ENCODE results near the gene NOL3. TPM values are rescaled to one million over a fixed set of nuclear protein-coding genes. Genes with fewer than 3 reads are reported as not detected.

The NOL3 gene
- total RNA-seq, 1 experiment from 2014 or later = 5.6 TPM

DNA sequence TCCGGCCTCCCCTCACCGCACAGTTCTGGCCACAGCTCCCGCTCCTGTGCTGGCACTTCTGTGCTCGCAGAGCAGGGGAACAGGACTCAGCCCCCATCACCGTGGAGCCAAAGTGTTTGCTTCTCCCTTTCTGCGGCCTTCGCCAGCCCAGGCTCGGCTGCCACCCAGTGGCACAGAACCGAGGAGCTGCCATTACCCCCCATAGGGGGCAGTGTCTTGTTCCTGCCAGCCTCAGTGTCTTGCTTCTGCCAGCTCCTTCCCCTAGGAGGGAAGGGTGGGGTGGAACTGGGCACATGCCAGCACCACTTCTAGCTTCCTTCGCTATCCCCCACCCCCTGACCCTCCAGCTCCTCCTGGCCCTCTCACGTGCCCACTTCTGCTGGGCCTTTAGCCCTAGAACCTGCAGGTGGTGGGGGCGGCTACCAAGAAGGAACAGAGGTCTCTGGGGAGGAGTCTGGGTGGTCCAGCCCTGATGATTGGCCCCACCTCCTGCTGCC is 27.9 kb downstream of the NOL3 start:
- peak; percentile 79 for DNase-seq
- H3K4me1 ChIP-seq (ENCODE audit: insufficient read depth, low read length) = no peaks in the 10 kb centered on the region
- no peak overlapping the region for H4K91ac ChIP-seq (ENCODE audit: insufficient read length, low read depth, low read length)
- H3K23ac ChIP-seq (ENCODE audit: insufficient read length, low read depth, low read length) = no peak overlapping the region
- H3K18ac ChIP-seq (ENCODE audit: insufficient read length, low read depth, low read length) = no peak overlapping the region
- H2BK12ac ChIP-seq (ENCODE audit: insufficient read length, low read depth, low read length) = no peak overlapping the region
- H2BK15ac ChIP-seq (ENCODE audit: low read depth, low read length) = no peak overlapping the region
- WGBS (ENCODE audit: extremely low coverage, insufficient read length, low lambda C conversion rate) = no CpG with 5 or more reads among the region's 12 CpGs
- H3K9ac ChIP-seq (ENCODE audit: extremely low read depth, insufficient read length, low read length) = no peak overlapping the region
- H4K20me1 ChIP-seq (ENCODE audit: control insufficient read depth, insufficient read depth, insufficient read length) = no peaks in the 10 kb centered on the region
- H2AFZ ChIP-seq (ENCODE audit: low read length) = no peak overlapping the region
- H3K4me3 Mint-ChIP-seq = peak overlapping the region; percentile 10 to 62; a peak in 3 of 5 replicates
- H3K9me3 ChIP-seq (ENCODE audit: control insufficient read depth, low read depth, low read length) = no peaks in the 10 kb centered on the region
- H3K56ac ChIP-seq (ENCODE audit: insufficient read length, low read depth, low read length) = no peak overlapping the region
- no peaks in the 10 kb centered on the region for H3K9me3 Mint-ChIP-seq
- H4K5ac ChIP-seq (ENCODE audit: insufficient read length, low read depth, low read length) = no peak overlapping the region
- peaks cover 37 to 73% (median 53%) of the 10 kb centered on the region in 3 experiments for H3K36me3 Mint-ChIP-seq (ENCODE audit: insufficient read depth in 1 of 3, low read depth in 3 of 3)
- H2AK5ac ChIP-seq (ENCODE audit: insufficient read length, low read length) = no peak overlapping the region
- H3K4me2 ChIP-seq (ENCODE audit: insufficient read depth, insufficient read length, low read length) = peak overlapping the region; percentile 47
- no peaks in the 10 kb centered on the region for H3K23me2 ChIP-seq (ENCODE audit: insufficient read length, low read depth, low read length, poor library complexity, severe bottlenecking)
- no peak overlapping the region for H3K14ac ChIP-seq (ENCODE audit: insufficient read depth, low read length)
- H3K27me3 Mint-ChIP-seq (ENCODE audit: low read depth) = 0 out of 2 replicates have a peak, but pooled peaks cover 2% of the 10 kb centered on the region
- H3T11ph ChIP-seq (ENCODE audit: low read length) = no peak overlapping the region
- H3K79me1 ChIP-seq (ENCODE audit: insufficient read depth, low read depth, low read length, poor library complexity, severe bottlenecking) = peaks cover 3% of the 10 kb centered on the region
- H3K4ac ChIP-seq (ENCODE audit: low read depth, low read length) = no peak overlapping the region
- no peak overlapping the region for H3K27ac ChIP-seq (ENCODE audit: insufficient read length, low read depth, low read length)
- H3K4me1 Mint-ChIP-seq = peaks cover 8 to 19% of the 10 kb centered on the region in 2 experiments
- peaks cover 3% of the 10 kb centered on the region; the same call in 1 of the 2 replicates for H3K79me2 ChIP-seq (ENCODE audit: insufficient read depth, low read length)
- 0 out of 7 replicates have a peak overlapping the region, but pooled peaks of 1 of the 3 experiments have one; percentile 66 for H3K27ac Mint-ChIP-seq
- no peak overlapping the region for H2BK5ac ChIP-seq (ENCODE audit: insufficient read length, low read length)
- H4K8ac ChIP-seq (replicated peaks; ENCODE audit: insufficient read length, low read depth, low read length) = no peak overlapping the region
- H2BK120ac ChIP-seq (ENCODE audit: low read depth, low read length, poor library complexity, severe bottlenecking) = no peak overlapping the region
- H2BK20ac ChIP-seq (ENCODE audit: low read depth, low read length, poor library complexity, severe bottlenecking) = no peak overlapping the region
- H3K27me3 ChIP-seq (ENCODE audit: insufficient read depth, low read length) = no peaks in the 10 kb centered on the region
- TF ChIP-seq, protein P1, sequence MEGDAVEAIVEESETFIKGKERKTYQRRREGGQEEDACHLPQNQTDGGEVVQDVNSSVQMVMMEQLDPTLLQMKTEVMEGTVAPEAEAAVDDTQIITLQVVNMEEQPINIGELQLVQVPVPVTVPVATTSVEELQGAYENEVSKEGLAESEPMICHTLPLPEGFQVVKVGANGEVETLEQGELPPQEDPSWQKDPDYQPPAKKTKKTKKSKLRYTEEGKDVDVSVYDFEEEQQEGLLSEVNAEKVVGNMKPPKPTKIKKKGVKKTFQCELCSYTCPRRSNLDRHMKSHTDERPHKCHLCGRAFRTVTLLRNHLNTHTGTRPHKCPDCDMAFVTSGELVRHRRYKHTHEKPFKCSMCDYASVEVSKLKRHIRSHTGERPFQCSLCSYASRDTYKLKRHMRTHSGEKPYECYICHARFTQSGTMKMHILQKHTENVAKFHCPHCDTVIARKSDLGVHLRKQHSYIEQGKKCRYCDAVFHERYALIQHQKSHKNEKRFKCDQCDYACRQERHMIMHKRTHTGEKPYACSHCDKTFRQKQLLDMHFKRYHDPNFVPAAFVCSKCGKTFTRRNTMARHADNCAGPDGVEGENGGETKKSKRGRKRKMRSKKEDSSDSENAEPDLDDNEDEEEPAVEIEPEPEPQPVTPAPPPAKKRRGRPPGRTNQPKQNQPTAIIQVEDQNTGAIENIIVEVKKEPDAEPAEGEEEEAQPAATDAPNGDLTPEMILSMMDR (conservative IDR thresholded peaks at IDR 0.05) = peak; percentile 70
